Mesendoderm (in vitro differentiated cells): ENCODE measurements around the gene SCCPDH. TPM values are rescaled to one million over a fixed set of nuclear protein-coding genes. Genes with fewer than 3 reads are reported as not detected.
"Not testable (repeated sequence)": the region's sequence is repeated elsewhere in the genome, so short reads cannot be mapped to it uniquely, and the experiment has no call there.

Experiments used
- DNase-seq: peaks from one replicate; pipeline ENCODE4 v3.0.0; 2013
- H2AK5ac ChIP-seq: 2 replicates; pipeline ENCODE4 v1.6.1; 2013; ENCODE audit warnings: low read length, inconsistent platforms
- H2BK120ac ChIP-seq: 2 replicates; pipeline ENCODE4 v1.6.1; 2013; ENCODE audit warnings: low read depth, mild to moderate bottlenecking, low read length, moderate library complexity, mixed read lengths
- H2BK15ac ChIP-seq: replicated peaks from 2 replicates; pipeline ENCODE4 v1.6.1; 2013; ENCODE audit warnings: low read depth, mild to moderate bottlenecking, moderate library complexity
- H2BK5ac ChIP-seq: 2 replicates; pipeline ENCODE4 v1.6.1; 2013; ENCODE audit warnings: low read length, inconsistent platforms
- H3K18ac ChIP-seq: 2 replicates; pipeline ENCODE4 v1.6.1; 2013; ENCODE audit warnings: mild to moderate bottlenecking, low read length, mixed read lengths
- H3K23ac ChIP-seq: one replicate; pipeline ENCODE4 v1.6.1; 2013; ENCODE audit warnings: low read length
- H3K27ac ChIP-seq: 2 replicates; pipeline ENCODE4 v1.5.1; 2013; ENCODE audit warnings: low read depth, mild to moderate bottlenecking, inconsistent platforms, low read length, moderate library complexity
- H3K27me3 ChIP-seq: 2 replicates; pipeline ENCODE4 v1.6.1; 2013; ENCODE audit warnings: low read length, control low read depth, mild to moderate bottlenecking, inconsistent platforms; ENCODE audit not compliant: insufficient read depth, poor library complexity
- H3K36me3 ChIP-seq: 2 replicates; pipeline ENCODE4 v1.6.1; 2013; ENCODE audit warnings: low read length, inconsistent platforms; ENCODE audit not compliant: control insufficient read depth, insufficient read depth
- H3K4ac ChIP-seq: one replicate; pipeline ENCODE4 v1.6.1; 2013; ENCODE audit warnings: low read depth, mild to moderate bottlenecking, low read length, moderate library complexity
- H3K4me1 ChIP-seq: 2 replicates; pipeline ENCODE4 v1.6.1; 2013; ENCODE audit warnings: low read depth, low read length, inconsistent platforms; ENCODE audit not compliant: control insufficient read depth
- H3K4me2 ChIP-seq: 2 replicates; pipeline ENCODE4 v1.6.1; 2013; ENCODE audit warnings: low read length
- H3K4me3 ChIP-seq: 2 replicates; pipeline ENCODE4 v1.5.1; 2013; ENCODE audit warnings: mild to moderate bottlenecking, low read length
- H3K56ac ChIP-seq: one replicate; pipeline ENCODE4 v1.6.1; 2013; ENCODE audit warnings: low read length
- H3K79me1 ChIP-seq: 2 replicates; pipeline ENCODE4 v1.6.1; 2013; ENCODE audit warnings: low read length, inconsistent platforms
- H3K79me2 ChIP-seq: 2 replicates; pipeline ENCODE4 v1.6.1; 2013; ENCODE audit warnings: mild to moderate bottlenecking, low read length; ENCODE audit not compliant: control insufficient read depth, insufficient read depth
- H3K9ac ChIP-seq: 2 replicates; pipeline ENCODE4 v1.6.1; 2013; ENCODE audit warnings: low read length, inconsistent platforms
- H4K5ac ChIP-seq: one replicate; pipeline ENCODE4 v1.6.1; 2013; ENCODE audit warnings: low read length
- H4K8ac ChIP-seq: one replicate; pipeline ENCODE4 v1.6.1; 2013; ENCODE audit warnings: low read depth, mild to moderate bottlenecking, control low read depth, low read length, moderate library complexity
- WGBS: extraction: QIAGEN DNeasy Blood & Tissue Kit; methylation state at CpG from one replicate; pipeline ENCODE4 v1.1.7; 2013; ENCODE audit warnings: low lambda C conversion rate, missing lambda C conversion rate; ENCODE audit not compliant: insufficient coverage; ENCODE audit errors: extremely low coverage; 5-methylcytosine and 5-hydroxymethylcytosine counted together
- small RNA-seq: library from polyadenylated mRNA; stranded (forward); fragments of <200 nt; extraction: miRNeasy Mini kit (QIAGEN cat#:217004); gene quantifications from one replicate; pipeline ENCODE3, GENCODE V24; 2013; ENCODE audit not compliant: insufficient read depth

SCCPDH gene

DNA sequence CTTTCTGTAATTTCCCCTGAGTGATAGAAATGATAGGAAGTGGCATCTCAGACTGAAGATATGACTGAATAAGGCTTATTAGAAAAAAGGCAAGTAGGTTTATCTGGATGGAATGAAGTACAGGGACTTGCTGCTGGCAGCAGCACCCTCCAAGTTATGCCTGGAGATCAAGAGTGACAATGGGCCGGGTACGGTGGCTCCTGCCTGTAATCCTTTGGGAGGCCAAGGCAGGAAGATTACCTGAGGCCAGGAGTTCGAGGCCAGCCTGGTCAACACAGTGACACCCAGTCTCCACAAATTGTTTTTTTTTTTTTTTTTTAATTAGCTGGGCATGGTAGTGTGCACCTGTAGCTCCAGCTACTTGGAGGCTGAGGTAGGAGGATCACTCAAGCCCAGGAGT, 87.8 kb downstream of the SCCPDH start:
- peak overlapping the region; percentile 97 for H2BK5ac ChIP-seq
- H3K4me1 ChIP-seq: peaks cover 8% of the 10 kb centered on the region
- H3K18ac ChIP-seq: no peak overlapping the region
- no peak overlapping the region for H2BK120ac ChIP-seq
- H3K27me3 ChIP-seq: no peaks in the 10 kb centered on the region
- no peak overlapping the region for H3K4me3 ChIP-seq
- H3K4me2 ChIP-seq: no peak overlapping the region
- no peak overlapping the region for H3K23ac ChIP-seq
- H3K4ac ChIP-seq: peak overlapping the region; percentile 75
- no CpG with 5 or more reads among the region's 3 CpGs for WGBS
- no peak overlapping the region for H4K5ac ChIP-seq
- no peaks in the 10 kb centered on the region for H3K79me2 ChIP-seq
- no peak overlapping the region for H2BK15ac ChIP-seq
- H3K9ac ChIP-seq: no peak overlapping the region
- peak overlapping the region; percentile 82 for H2AK5ac ChIP-seq
- no peak for DNase-seq
- H3K36me3 ChIP-seq: no peaks in the 10 kb centered on the region
- H4K8ac ChIP-seq: no peak overlapping the region
- H3K56ac ChIP-seq: peak overlapping the region; percentile 87
- H3K79me1 ChIP-seq: no peaks in the 10 kb centered on the region
- H3K27ac ChIP-seq: peak overlapping the region; percentile 45

DNA sequence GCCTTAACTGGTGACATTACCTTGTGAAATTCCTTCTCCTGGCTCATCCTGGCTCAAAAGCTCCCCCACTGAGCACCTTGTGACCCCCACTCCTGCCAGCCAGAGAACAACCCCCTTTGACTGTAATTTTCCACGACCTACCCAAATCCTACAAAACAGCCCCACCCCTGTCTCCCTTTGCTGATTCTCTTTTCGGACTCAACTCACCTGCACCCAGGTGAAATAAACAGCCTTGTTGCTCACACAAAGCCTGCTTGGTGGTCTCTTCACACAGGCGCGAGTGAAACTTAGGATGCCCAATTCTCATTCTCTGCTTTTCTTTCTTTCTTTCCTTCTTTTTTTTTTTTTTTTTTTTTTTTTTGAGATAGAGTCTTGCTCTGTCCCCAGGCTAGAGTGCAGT, 89.1 kb downstream of the SCCPDH start:
- H4K8ac ChIP-seq, H3K4me3 ChIP-seq, H3K18ac ChIP-seq, H3K56ac ChIP-seq, H3K4ac ChIP-seq, H3K79me2 ChIP-seq, H3K4me2 ChIP-seq, H2BK120ac ChIP-seq, H2BK5ac ChIP-seq, H3K27me3 ChIP-seq, H3K79me1 ChIP-seq, H2AK5ac ChIP-seq, H3K36me3 ChIP-seq, H3K9ac ChIP-seq, H3K27ac ChIP-seq, H2BK15ac ChIP-seq, H4K5ac ChIP-seq, H3K4me1 ChIP-seq, H3K23ac ChIP-seq: not testable (repeated sequence)
- WGBS: no CpG with 5 or more reads among the region's 4 CpGs
- DNase-seq: peak; percentile 59

DNA sequence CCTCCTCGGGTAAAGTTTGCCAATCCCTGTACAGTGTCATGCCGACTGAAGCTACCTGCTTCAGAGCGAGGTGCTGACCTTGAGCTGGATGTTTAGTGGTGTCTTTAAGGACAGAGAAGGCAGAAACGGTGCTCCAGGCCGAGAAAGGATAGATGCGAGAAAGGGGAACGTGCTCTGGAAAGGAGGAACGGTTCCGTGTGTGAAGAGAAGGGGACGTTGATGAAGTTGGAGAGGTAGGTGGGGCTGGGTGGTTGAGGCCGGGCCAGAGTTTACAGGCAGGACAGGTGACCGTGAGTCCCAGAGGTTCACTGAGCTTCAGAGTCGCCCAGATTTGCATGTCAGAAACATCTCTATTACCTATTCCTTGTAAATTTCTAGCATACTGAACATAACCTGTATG, 90.7 kb downstream of the SCCPDH start:
- no peak overlapping the region for H4K5ac ChIP-seq
- H3K4me1 ChIP-seq: peaks cover 8% of the 10 kb centered on the region
- H2BK15ac ChIP-seq: no peak overlapping the region
- no peak for DNase-seq
- H3K4ac ChIP-seq: peak overlapping the region; percentile 78
- no peaks in the 10 kb centered on the region for H3K36me3 ChIP-seq
- H3K56ac ChIP-seq: no peak overlapping the region
- H3K4me3 ChIP-seq: no peak overlapping the region
- no peak overlapping the region for H3K4me2 ChIP-seq
- no peak overlapping the region for H3K9ac ChIP-seq
- no peaks in the 10 kb centered on the region for H3K27me3 ChIP-seq
- H3K79me1 ChIP-seq: no peaks in the 10 kb centered on the region
- WGBS: 100% methylated on average over 4 of the region's 13 CpGs
- H3K23ac ChIP-seq: no peak overlapping the region
- H2AK5ac ChIP-seq: no peak overlapping the region
- no peak overlapping the region for H3K27ac ChIP-seq
- H2BK5ac ChIP-seq: no peak overlapping the region
- no peak overlapping the region for H2BK120ac ChIP-seq
- no peak overlapping the region for H4K8ac ChIP-seq
- H3K18ac ChIP-seq: no peak overlapping the region
- no peaks in the 10 kb centered on the region for H3K79me2 ChIP-seq

DNA sequence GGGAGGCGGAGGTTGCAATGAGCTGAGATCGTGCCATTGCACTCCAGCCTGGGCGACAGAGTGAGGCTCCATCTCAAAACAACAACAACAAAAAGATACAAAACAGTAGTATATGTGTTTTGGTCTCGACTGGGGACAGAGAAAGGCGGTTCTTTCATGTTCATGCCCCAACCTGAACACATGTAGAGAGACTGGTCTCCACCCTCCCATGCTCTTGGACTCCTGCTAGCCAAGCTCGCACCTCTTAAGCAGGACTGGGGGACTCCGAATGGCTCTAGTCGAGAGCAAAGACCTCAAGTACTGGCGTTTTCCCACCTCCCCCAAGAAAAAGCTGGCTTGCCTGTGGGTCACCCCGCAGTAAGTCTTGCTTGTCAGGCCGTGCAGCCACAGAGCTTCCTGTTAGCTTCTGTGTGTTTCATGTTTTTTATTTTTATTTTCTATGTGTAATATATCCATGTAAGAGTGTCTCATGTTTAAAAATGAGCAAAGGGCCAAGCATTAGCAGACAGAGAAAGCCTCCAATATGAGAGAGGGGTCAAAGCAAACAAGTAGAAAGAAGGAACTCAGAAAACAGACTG, 91.6 kb downstream of the SCCPDH start:
- Histone ChIP-seq H3K18ac (no peak overlapping the region), H3K4me1 (peaks cover 8% of the 10 kb centered on the region), H4K5ac (no peak overlapping the region), H4K8ac (no peak overlapping the region), H2BK5ac (no peak overlapping the region), H2AK5ac (no peak overlapping the region), H3K36me3 (no peaks in the 10 kb centered on the region), H3K9ac (no peak overlapping the region), H3K4ac (no peak overlapping the region), H3K27me3 (no peaks in the 10 kb centered on the region), H3K4me3 (no peak overlapping the region), H3K79me2 (no peaks in the 10 kb centered on the region), H3K4me2 (no peak overlapping the region), H3K27ac (no peak overlapping the region), H2BK120ac (no peak overlapping the region), H3K79me1 (no peaks in the 10 kb centered on the region), H2BK15ac (no peak overlapping the region), H3K23ac (no peak overlapping the region), H3K56ac (no peak overlapping the region)
- DNase-seq: no peak
- WGBS: no CpG with 5 or more reads among the region's 11 CpGs

Small RNA genes within 50 kb of the gene (small RNA-seq; reads per million reads assigned to genes)
- not detected for gene AC113174.1
